Right kidney (tissue), 1 donor: ENCODE data around the gene INPPL1.
A peak's percentile ranks its signal among the peaks of the same experiment; 100 is the strongest.
"Not testable (repeated sequence)": the region's sequence is repeated elsewhere in the genome, so short reads cannot be mapped to it uniquely, and the experiment has no call there.

Experiments
- DNase-seq: peaks from one replicate; pipeline ENCODE4 v3.0.0-alpha.2; 2016

The INPPL1 gene

DNA sequence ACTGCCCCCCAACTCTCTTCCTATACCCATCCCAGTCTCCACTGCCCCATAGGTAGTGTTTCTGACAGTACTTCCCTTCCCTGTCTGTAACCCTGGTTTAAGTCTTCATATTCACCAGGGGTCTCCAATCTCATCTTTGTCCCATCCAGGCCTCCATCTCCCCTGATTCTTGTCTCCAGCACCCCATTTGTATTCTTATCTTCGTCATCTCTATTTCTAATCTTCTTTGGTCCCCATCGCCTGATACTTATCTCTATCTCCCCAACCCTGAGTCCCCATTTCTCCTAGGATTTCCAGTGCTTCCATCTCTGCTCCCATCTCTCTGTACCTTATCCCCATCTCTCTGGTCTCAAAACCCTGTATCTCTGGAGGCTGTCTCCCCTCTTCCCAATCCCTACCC, 17.6 kb downstream of the INPPL1 start:
- DNase-seq = no peak

- DNase-seq = no peak
Observed at GRCh38 chr11:72243173-72244059, 18.8 kb downstream of the INPPL1 start.

- DNase-seq = no peak
Observed at GRCh38 chr11:72244060-72244360, 19.4 kb downstream of the INPPL1 start, which contains the start of gene PHOX2A. Gene PHOX2A (minus strand): TSS chr11:72244176. CDS start chr11:72244004, 172 bp downstream.

- DNase-seq = peak; percentile 33
Observed at GRCh38 chr11:72244361-72245262, 20.0 kb downstream of the INPPL1 start.

GRCh38 chr11:72245263-72245816, 20.8 kb downstream of the INPPL1 start:
- DNase-seq = no peak

- no peak for DNase-seq
Observed at GRCh38 chr11:72247584-72247983, 23.0 kb downstream of the INPPL1 start.

- DNase-seq = no peak
Observed at GRCh38 chr11:72249961-72250360, 25.4 kb downstream of the INPPL1 start.

GRCh38 chr11:72250661-72251464, 26.3 kb downstream of the INPPL1 start:
- no peak for DNase-seq

- DNase-seq = no peak
Observed at GRCh38 chr11:72251614-72252013, 27.0 kb downstream of the INPPL1 start.

- DNase-seq = no peak
Observed at GRCh38 chr11:72253392-72253791, 28.8 kb downstream of the INPPL1 start.

- no peak for DNase-seq
Observed at GRCh38 chr11:72254299-72254993, 29.9 kb downstream of the INPPL1 start.

DNA sequence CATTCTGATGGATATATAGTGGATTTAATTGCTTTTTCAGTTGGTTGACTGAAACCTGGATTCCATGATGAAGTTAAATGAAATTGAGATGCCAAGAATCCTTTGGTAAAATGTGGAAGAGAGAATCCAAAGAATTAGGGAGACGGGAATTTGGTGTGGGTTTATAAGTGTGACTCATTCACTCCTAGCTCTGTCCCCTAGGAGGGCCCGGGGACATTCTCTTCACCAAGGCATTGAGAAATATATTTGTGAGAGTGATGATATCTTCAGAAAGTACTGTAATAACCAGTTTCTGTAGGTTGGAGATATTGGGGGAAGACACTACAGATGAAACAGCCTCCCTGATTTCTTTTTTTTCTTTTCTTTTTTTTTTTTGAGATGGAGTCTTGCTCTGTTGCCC, 33.0 kb downstream of the INPPL1 start:
- DNase-seq = no peak

GRCh38 chr11:72259490-72259889, 34.9 kb downstream of the INPPL1 start:
- DNase-seq = no peak

- no peak for DNase-seq
Observed at GRCh38 chr11:72260574-72260973, 36.0 kb downstream of the INPPL1 start.

DNA sequence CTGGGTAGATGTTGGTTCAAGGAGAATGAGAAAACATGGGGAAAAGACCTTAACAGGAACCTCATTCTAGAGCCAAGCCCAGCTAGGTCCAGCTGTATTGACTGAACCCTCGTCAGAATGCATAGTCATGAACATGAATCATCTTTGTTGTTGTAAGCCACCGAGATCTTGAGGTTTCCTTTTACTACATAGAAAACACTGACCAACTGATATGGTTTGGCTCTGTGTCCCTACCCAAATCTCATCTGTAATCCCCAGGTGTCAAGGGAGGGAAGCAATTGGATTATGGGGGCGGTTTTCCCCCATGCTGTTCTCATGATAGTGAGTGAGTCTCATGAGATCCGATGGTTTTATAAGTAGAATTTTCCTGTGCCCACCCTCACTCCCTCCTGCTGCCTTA, 38.8 kb downstream of the INPPL1 start:
- no peak for DNase-seq

- DNase-seq = no peak
Observed at GRCh38 chr11:72265951-72266350, 41.4 kb downstream of the INPPL1 start.

GRCh38 chr11:72266960-72267359, 42.4 kb downstream of the INPPL1 start:
- DNase-seq = not testable (repeated sequence)

DNA sequence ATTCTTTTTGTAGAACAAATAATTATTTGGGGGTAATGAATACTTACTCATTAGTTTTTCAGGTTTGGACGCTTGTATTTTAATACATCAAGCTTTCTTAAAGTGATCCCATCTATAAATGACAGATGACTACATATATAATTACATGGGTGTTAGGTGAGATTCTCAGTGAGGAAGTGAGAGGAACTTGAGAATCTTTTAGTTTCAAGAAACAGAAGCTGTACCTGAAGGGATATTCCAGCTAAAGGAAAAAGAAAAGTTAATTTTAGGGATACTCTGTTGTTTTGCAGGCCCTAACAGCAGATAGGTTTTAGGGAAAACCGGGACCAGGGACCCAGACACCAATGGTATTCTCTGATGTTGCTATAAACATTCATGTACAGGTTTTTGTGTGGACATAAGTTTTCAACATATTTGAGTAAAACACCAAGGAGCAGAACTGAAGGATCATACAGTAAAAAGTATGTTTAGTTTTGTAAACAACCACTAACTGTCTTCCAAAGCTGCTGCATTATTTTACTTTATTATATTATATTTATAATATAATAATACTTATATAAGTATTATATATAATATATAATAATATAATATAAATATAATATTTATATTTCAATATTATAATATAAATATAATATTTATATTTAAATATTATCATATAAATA, 43.5 kb downstream of the INPPL1 start:
- DNase-seq = no peak

DNA sequence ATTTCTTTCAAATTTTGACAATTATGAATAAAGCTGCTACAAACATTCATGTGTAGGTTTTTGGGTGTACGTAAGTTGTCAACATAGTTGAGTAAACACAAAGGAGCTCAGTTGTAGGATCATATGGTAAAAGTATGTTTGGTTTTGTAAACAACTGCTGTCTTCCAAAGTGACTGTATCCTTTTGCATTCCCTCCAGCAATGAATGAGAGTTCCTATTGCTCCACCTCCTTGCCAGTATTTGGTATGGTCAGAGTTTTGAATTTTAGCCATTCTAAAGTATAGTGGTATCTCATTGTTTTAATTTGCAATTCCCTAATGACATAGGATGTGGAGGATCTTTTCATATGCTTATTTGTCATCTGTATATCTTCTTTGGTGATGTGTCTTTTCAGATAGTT, 47.4 kb downstream of the INPPL1 start:
- no peak for DNase-seq

DNA sequence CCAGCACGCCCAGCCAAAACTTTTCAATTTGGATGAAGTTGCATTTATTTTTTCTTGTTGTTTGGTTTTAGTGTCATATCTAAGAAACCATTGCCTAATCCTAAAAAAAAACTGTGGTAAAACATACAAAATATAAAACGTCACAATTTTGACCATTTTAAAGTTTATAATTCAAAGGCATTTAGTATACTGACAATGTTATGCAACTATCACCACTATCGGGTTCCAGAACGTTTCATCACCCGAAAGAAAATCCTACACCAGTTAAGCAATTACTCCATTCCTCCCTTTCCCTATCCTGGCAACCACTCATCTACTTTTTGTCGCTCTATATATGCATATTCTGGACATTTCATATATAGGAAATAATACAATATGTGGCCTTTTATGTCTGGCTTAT, 49.9 kb downstream of the INPPL1 start:
- DNase-seq = no peak

DNA sequence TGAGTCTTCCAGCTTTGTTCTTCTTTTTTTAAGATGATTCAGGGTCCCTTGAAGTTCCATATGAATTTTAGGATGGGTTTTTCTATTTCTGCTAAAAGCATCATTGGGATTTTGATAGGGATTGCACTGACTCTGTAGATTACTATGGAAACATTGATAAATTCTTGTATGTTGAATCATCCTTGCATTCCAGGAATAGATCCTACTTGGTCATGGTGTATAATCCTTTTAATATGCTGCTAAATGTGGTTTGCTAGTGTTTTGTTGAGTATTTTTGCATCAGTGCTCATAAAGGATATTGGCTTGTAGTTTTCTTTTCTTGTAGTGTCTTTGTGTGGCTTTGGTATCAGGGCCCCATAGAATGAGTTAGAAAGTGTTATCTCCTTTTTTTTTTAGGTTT, 54.3 kb downstream of the INPPL1 start:
- DNase-seq = no peak
